ENCODE data around the gene WNT2. TPM values are rescaled to one million over a fixed set of nuclear protein-coding genes. Genes with fewer than 3 reads are reported as not detected.
A peak's percentile ranks its signal among the peaks of the same experiment; 100 is the strongest.

The WNT2 gene
- total and polyA plus RNA-seq, 2 donors (not counting 1 experiment from before 2014, with no cell fraction given), result 1.7 to 14.5 TPM

- H2AFZ ChIP-seq (ENCODE audit: low read length), result no peak overlapping the region
- H3K27me3 ChIP-seq (ENCODE audit: control insufficient read depth, insufficient read depth, low read length), result no peaks in the 10 kb centered on the region
- no peak overlapping the region for H3K27ac ChIP-seq (ENCODE audit: insufficient read depth, low read length)
- no peaks in the 10 kb centered on the region for H3K79me2 ChIP-seq (ENCODE audit: control insufficient read depth, insufficient read depth, low read length)
- H3K4me3 ChIP-seq (replicated peaks in 1 of 4; ENCODE audit: control extremely low read depth in 1 of 4, insufficient read depth in 1 of 4, low read depth in 3 of 4, low read length in 4 of 4), result no peak overlapping the region
- TF ChIP-seq CTCF (conservative IDR thresholded peaks at IDR 0.05 in 1 of 2, IDR thresholded peaks at IDR 0.05 in 1 of 2; ENCODE audit: low read depth in 1 of 2, low read length in 2 of 2) (no peak), EZH2 (IDR thresholded peaks at IDR 0.05; ENCODE audit: low read length, missing control alignments) (no peak)
- H3K9ac ChIP-seq (ENCODE audit: insufficient read depth, low read length), result no peak overlapping the region
- no peaks in the 10 kb centered on the region for H3K36me3 ChIP-seq (ENCODE audit: control insufficient read depth, insufficient read depth, low read length)
- no peaks in the 10 kb centered on the region for H3K9me3 ChIP-seq (ENCODE audit: control insufficient read depth, insufficient read depth, low read depth, low read length)
- no peak for DNase-seq (ENCODE audit: low read depth in 2 of 2)
- H4K20me1 ChIP-seq (ENCODE audit: control insufficient read depth, extremely low read depth, insufficient read depth, low read length), result no peaks in the 10 kb centered on the region
- peaks cover 2% of the 10 kb centered on the region for H3K4me1 ChIP-seq (ENCODE audit: control insufficient read depth, extremely low read depth, insufficient read depth, low read length)
- H3K4me2 ChIP-seq (ENCODE audit: extremely low read depth, insufficient read depth, low read length), result no peak overlapping the region
Measured at GRCh38 chr7:117250245-117250644, 72.6 kb downstream of the WNT2 start.

GRCh38 chr7:117249696-117250095, 73.2 kb downstream of the WNT2 start:
- TF ChIP-seq CTCF (conservative IDR thresholded peaks at IDR 0.05 in 1 of 2, IDR thresholded peaks at IDR 0.05 in 1 of 2; ENCODE audit: low read depth in 1 of 2, low read length in 2 of 2) (no peak), EZH2 (IDR thresholded peaks at IDR 0.05; ENCODE audit: low read length, missing control alignments) (no peak)
- DNase-seq (ENCODE audit: low read depth in 2 of 2), result no peak
- Histone ChIP-seq H3K9ac (ENCODE audit: insufficient read depth, low read length) (no peak overlapping the region), H3K36me3 (ENCODE audit: control insufficient read depth, insufficient read depth, low read length) (no peaks in the 10 kb centered on the region), H3K27ac (ENCODE audit: insufficient read depth, low read length) (no peak overlapping the region), H4K20me1 (ENCODE audit: control insufficient read depth, extremely low read depth, insufficient read depth, low read length) (no peaks in the 10 kb centered on the region), H3K9me3 (ENCODE audit: control insufficient read depth, insufficient read depth, low read depth, low read length) (no peaks in the 10 kb centered on the region), H3K27me3 (ENCODE audit: control insufficient read depth, insufficient read depth, low read length) (no peaks in the 10 kb centered on the region), H3K79me2 (ENCODE audit: control insufficient read depth, insufficient read depth, low read length) (no peaks in the 10 kb centered on the region), H2AFZ (ENCODE audit: low read length) (no peak overlapping the region), H3K4me3 (replicated peaks in 1 of 4; ENCODE audit: control extremely low read depth in 1 of 4, insufficient read depth in 1 of 4, low read depth in 3 of 4, low read length in 4 of 4) (no peak overlapping the region), H3K4me2 (ENCODE audit: extremely low read depth, insufficient read depth, low read length) (no peak overlapping the region), H3K4me1 (ENCODE audit: control insufficient read depth, extremely low read depth, insufficient read depth, low read length) (peaks cover 2% of the 10 kb centered on the region)

GRCh38 chr7:117248829-117249228, 74.0 kb downstream of the WNT2 start:
- H3K4me3 ChIP-seq (replicated peaks in 1 of 4; ENCODE audit: control extremely low read depth in 1 of 4, insufficient read depth in 1 of 4, low read depth in 3 of 4, low read length in 4 of 4), result no peak overlapping the region
- no peaks in the 10 kb centered on the region for H4K20me1 ChIP-seq (ENCODE audit: control insufficient read depth, extremely low read depth, insufficient read depth, low read length)
- peak overlapping the region; percentile 35 for H2AFZ ChIP-seq (ENCODE audit: low read length)
- no peak overlapping the region for H3K9ac ChIP-seq (ENCODE audit: insufficient read depth, low read length)
- H3K27ac ChIP-seq (ENCODE audit: insufficient read depth, low read length), result no peak overlapping the region
- no peak for TF ChIP-seq CTCF (conservative IDR thresholded peaks at IDR 0.05 in 1 of 2, IDR thresholded peaks at IDR 0.05 in 1 of 2; ENCODE audit: low read depth in 1 of 2, low read length in 2 of 2)
- TF ChIP-seq EZH2 (IDR thresholded peaks at IDR 0.05; ENCODE audit: low read length, missing control alignments), result no peak
- H3K27me3 ChIP-seq (ENCODE audit: control insufficient read depth, insufficient read depth, low read length), result no peaks in the 10 kb centered on the region
- H3K4me1 ChIP-seq (ENCODE audit: control insufficient read depth, extremely low read depth, insufficient read depth, low read length), result peaks cover 2% of the 10 kb centered on the region
- H3K79me2 ChIP-seq (ENCODE audit: control insufficient read depth, insufficient read depth, low read length), result no peaks in the 10 kb centered on the region
- H3K36me3 ChIP-seq (ENCODE audit: control insufficient read depth, insufficient read depth, low read length), result no peaks in the 10 kb centered on the region
- no peak overlapping the region for H3K4me2 ChIP-seq (ENCODE audit: extremely low read depth, insufficient read depth, low read length)
- DNase-seq (ENCODE audit: low read depth in 2 of 2), result peak; percentile 31 to 36
- H3K9me3 ChIP-seq (ENCODE audit: control insufficient read depth, insufficient read depth, low read depth, low read length), result no peaks in the 10 kb centered on the region

All from fibroblast of lung (primary cell).